WTC11 (cell line): ENCODE results near the gene HCN1. TPM values are rescaled to one million over a fixed set of nuclear protein-coding genes. Genes with fewer than 3 reads are reported as not detected.
A peak's percentile ranks its signal among the peaks of the same experiment; 100 is the strongest.

Source experiments
- ATAC-seq: fragments of 200-7000 bp; cut with Tn5 transposase; 2 replicates; pipeline ENCODE4 v1.10.0; 2021; ENCODE audit warnings: mild to moderate bottlenecking, moderate library complexity
- CTCF ChIA-PET: fragments of 300-600 bp; sonication (Branson Sonifier 250); formaldehyde crosslinking; loops from one replicate; lab custom pipeline; 2021; ENCODE audit warnings: antibody characterized with exemption; lab: Charles Lee
- POLR2A ChIA-PET: fragments of 350-600 bp; sonication (Branson Sonifier 250); formaldehyde crosslinking; loops from one replicate; lab custom pipeline; 2021; ENCODE audit warnings: antibody characterized with exemption; lab: Charles Lee
- DNase-seq: peaks from one replicate; pipeline ENCODE4 v3.0.0; 2021; ENCODE audit warnings: low spot score
- H3K27ac Mint-ChIP-seq: 2 replicates; pipeline ENCODE4 v1.8.0; 2021; ENCODE audit warnings: mixed read lengths
- H3K27me3 Mint-ChIP-seq: 2 replicates; pipeline ENCODE4 v1.8.0; 2021; ENCODE audit warnings: low read depth, mild to moderate bottlenecking, moderate library complexity, mixed read lengths
- H3K36me3 Mint-ChIP-seq: 2 replicates; pipeline ENCODE4 v1.8.0; 2021; ENCODE audit warnings: mixed read lengths
- H3K4me1 Mint-ChIP-seq: 2 replicates; pipeline ENCODE4 v1.8.0; 2022; ENCODE audit warnings: mixed read lengths
- H3K4me3 Mint-ChIP-seq: 2 replicates; pipeline ENCODE4 v1.8.0; 2021; ENCODE audit warnings: mild to moderate bottlenecking, moderate library complexity, mixed read lengths
- H3K9me3 Mint-ChIP-seq: 2 replicates; pipeline ENCODE4 v1.8.0; 2021; ENCODE audit warnings: mixed read lengths
- AR ChIP-seq: fragments of 250-450 bp; sonication (Bioruptor Pico); IDR thresholded peaks from 2 replicates; pipeline ENCODE4 v1.9.0; 2021; ENCODE audit warnings: mild to moderate bottlenecking
- ATF3 ChIP-seq: sonication (generic); formaldehyde crosslinking; conservative IDR thresholded peaks from 2 replicates; pipeline ENCODE4 v1.8.1; 2022; ENCODE audit warnings: mild to moderate bottlenecking, missing genetic modification reagents
- E2F1 ChIP-seq: sonication (generic); formaldehyde crosslinking; IDR thresholded peaks from 2 replicates; pipeline ENCODE4 v1.8.0; 2022; ENCODE audit warnings: mild to moderate bottlenecking, missing genetic modification reagents
- ESRRA ChIP-seq: sonication (generic); formaldehyde crosslinking; IDR thresholded peaks from 2 replicates; pipeline ENCODE4 v1.8.1; 2022; ENCODE audit warnings: mild to moderate bottlenecking, missing genetic modification reagents, borderline replicate concordance
- FOXJ3 ChIP-seq: sonication (generic); formaldehyde crosslinking; IDR thresholded peaks from 2 replicates; pipeline ENCODE4 v1.9.0; 2021; ENCODE audit warnings: missing genetic modification reagents, mild to moderate bottlenecking, borderline replicate concordance
- GABPB1 ChIP-seq: sonication (generic); formaldehyde crosslinking; IDR thresholded peaks from 2 replicates; pipeline ENCODE4 v1.8.1; 2023; ENCODE audit warnings: mild to moderate bottlenecking, missing genetic modification reagents
- GTF2I ChIP-seq: fragments of 250-450 bp; sonication (Bioruptor Pico); conservative IDR thresholded peaks from 2 replicates; pipeline ENCODE4 v1.4.0; 2021; ENCODE audit warnings: mild to moderate bottlenecking
- HMGXB4 ChIP-seq: sonication (generic); formaldehyde crosslinking; IDR thresholded peaks from 2 replicates; pipeline ENCODE4 v1.8.1; 2023; ENCODE audit warnings: mild to moderate bottlenecking, moderate library complexity, missing genetic modification reagents
- MAX ChIP-seq: sonication (generic); formaldehyde crosslinking; IDR thresholded peaks from 2 replicates; pipeline ENCODE4 v1.8.0; 2022; ENCODE audit warnings: mild to moderate bottlenecking, missing genetic modification reagents
- MLX ChIP-seq: sonication (generic); formaldehyde crosslinking; IDR thresholded peaks from 2 replicates; pipeline ENCODE4 v1.8.1; 2023; ENCODE audit warnings: mild to moderate bottlenecking, missing genetic modification reagents, moderate library complexity
- MXD4 ChIP-seq: fragments of 250-450 bp; sonication (Bioruptor Pico); IDR thresholded peaks from 2 replicates; pipeline ENCODE4 v1.8.0; 2021; ENCODE audit warnings: mild to moderate bottlenecking, moderate library complexity, borderline replicate concordance
- NFYB ChIP-seq: sonication (generic); formaldehyde crosslinking; conservative IDR thresholded peaks from 2 replicates; pipeline ENCODE4 v1.8.0; 2022; ENCODE audit warnings: low read depth, missing genetic modification reagents
- NR3C1 ChIP-seq: sonication (generic); formaldehyde crosslinking; conservative IDR thresholded peaks from 2 replicates; pipeline ENCODE4 v1.8.1; 2023; ENCODE audit warnings: low read depth, mild to moderate bottlenecking, missing genetic modification reagents
- PRDM15 ChIP-seq: sonication (generic); formaldehyde crosslinking; IDR thresholded peaks from 2 replicates; pipeline ENCODE4 v1.8.0; 2022; ENCODE audit warnings: missing genetic modification reagents
- STAT6 ChIP-seq: sonication (generic); formaldehyde crosslinking; conservative IDR thresholded peaks from 2 replicates; pipeline ENCODE4 v1.8.1; 2023; ENCODE audit warnings: mild to moderate bottlenecking, low read depth, missing genetic modification reagents, moderate library complexity
- USF2 ChIP-seq: sonication (generic); formaldehyde crosslinking; IDR thresholded peaks from 2 replicates; pipeline ENCODE4 v1.8.1; 2023; ENCODE audit warnings: mild to moderate bottlenecking, missing genetic modification reagents, moderate library complexity
- ZNF263 ChIP-seq: sonication (generic); formaldehyde crosslinking; IDR thresholded peaks from 2 replicates; pipeline ENCODE4 v1.8.1; 2022; ENCODE audit warnings: low read depth, mild to moderate bottlenecking, moderate library complexity, missing genetic modification reagents
- ZNF423 ChIP-seq: fragments of 250-450 bp; sonication (Bioruptor Pico); IDR thresholded peaks from 2 replicates; pipeline ENCODE4 v2.1.2; 2022; ENCODE audit warnings: mild to moderate bottlenecking, moderate library complexity
- total RNA-seq: library from RNA; stranded (reverse); gene quantifications from 3 replicates; pipeline ENCODE4 v1.2.3, GENCODE V29; 2021

The HCN1 gene
- total RNA-seq, 1 experiment from 2014 or later = 2.2 TPM

GRCh38 chr5:45686620-45687019 is 9.6 kb downstream of the HCN1 start (continued):
- TF ChIP-seq STAT6 = no peak

GRCh38 chr5:45684118-45684517 is 12.1 kb downstream of the HCN1 start:
- POLR2A ChIA-PET = no interaction called here
- H3K9me3 Mint-ChIP-seq = no peaks in the 10 kb centered on the region
- H3K4me1 Mint-ChIP-seq = peaks cover 9% of the 10 kb centered on the region; the same call in 1 of the 2 replicates
- CTCF ChIA-PET = no interaction called here
- no peaks in the 10 kb centered on the region for H3K36me3 Mint-ChIP-seq
- no peaks in the 10 kb centered on the region for H3K27me3 Mint-ChIP-seq
- no peak overlapping the region for H3K4me3 Mint-ChIP-seq
- no peak for DNase-seq
- ATAC-seq = no peak
- no peak overlapping the region for H3K27ac Mint-ChIP-seq
- TF ChIP-seq GTF2I (no peak), MLX (CRISPR knock-in tag) (no peak), NR3C1 (CRISPR knock-in tag) (no peak), HMGXB4 (CRISPR knock-in tag) (no peak), MAX (CRISPR knock-in tag) (no peak), E2F1 (CRISPR knock-in tag) (no peak), FOXJ3 (CRISPR knock-in tag) (no peak), MXD4 (CRISPR knock-in tag) (no peak), ATF3 (CRISPR knock-in tag) (no peak), PRDM15 (CRISPR knock-in tag) (no peak)

GRCh38 chr5:45680950-45681349 is 15.2 kb downstream of the HCN1 start:
- CTCF ChIA-PET = interaction anchor here (0.8 to 2.7 kb wide), 2 partner anchors 15 to 23 kb away, joined by 3 to 15 read pairs; partner anchors contain the start of gene HCN1
- peak; percentile 60; the same call in 1 of the 2 replicates for ATAC-seq
- POLR2A ChIA-PET = no interaction called here
- no peak overlapping the region for H3K4me3 Mint-ChIP-seq
- H3K36me3 Mint-ChIP-seq = no peaks in the 10 kb centered on the region
- H3K27me3 Mint-ChIP-seq = no peaks in the 10 kb centered on the region
- no peak for DNase-seq
- H3K9me3 Mint-ChIP-seq = no peaks in the 10 kb centered on the region
- H3K27ac Mint-ChIP-seq = no peak overlapping the region
- H3K4me1 Mint-ChIP-seq = peaks cover 26% of the 10 kb centered on the region
- TF ChIP-seq NFYB (CRISPR knock-in tag) = no peak
- TF ChIP-seq GABPB1 (CRISPR knock-in tag) = no peak
- TF ChIP-seq ESRRA (CRISPR knock-in tag) = no peak
- TF ChIP-seq ZNF423 (CRISPR knock-in tag) = no peak
- TF ChIP-seq AR (CRISPR knock-in tag) = no peak
- no peak for TF ChIP-seq USF2 (CRISPR knock-in tag)
- no peak for TF ChIP-seq MAX (CRISPR knock-in tag)
- no peak for TF ChIP-seq ZNF263 (CRISPR knock-in tag)
